HCT116 (cell line): ENCODE data around the gene TNFSF13. TPM values are rescaled to one million over a fixed set of nuclear protein-coding genes. Genes with fewer than 3 reads are reported as not detected.

Source experiments
- ATAC-seq: fragments of 200-7000 bp; cut with Tn5 transposase; 2 replicates; pipeline ENCODE4 v1.9.1; 2020; ENCODE audit warnings: mild to moderate bottlenecking, moderate library complexity
- BruUV-seq: library from RNA; stranded (reverse); fragments of 400-500 nt; replicated peaks from 2 replicates; lab custom pipeline; 2021; lab: Mats Ljungman, UMichigan
- CTCF ChIA-PET: fragments of 300-600 bp; sonication (Branson Sonifier 250); formaldehyde crosslinking; loops from one replicate; lab custom pipeline; 2021; ENCODE audit warnings: antibody characterized with exemption; lab: Charles Lee
- POLR2A ChIA-PET: fragments of 300-600, 350-600 bp; sonication (Branson Sonifier 250); formaldehyde crosslinking; loops from one replicate; lab custom pipeline; 2021; ENCODE audit warnings: antibody characterized with exemption; lab: Charles Lee
- RAD21 ChIA-PET, 2 experiments: fragments of 300-600 bp; sonication (Branson Sonifier 250); formaldehyde crosslinking; loops; one replicate each; lab custom pipeline; 2023; ENCODE audit warnings: low total read pairs in 2 of 2; ENCODE audit not compliant: uncharacterized antibody in 2 of 2, unreplicated experiment in 2 of 2, low non-redundant PET in 1 of 2; lab: Charles Lee
- DNase-seq: peaks from one replicate; pipeline ENCODE4 v3.0.0-alpha.2; 2010; ENCODE audit warnings: low read depth, low spot score
- H2AFZ ChIP-seq: fragments of 200-600 bp; shearing (Covaris generic), sonication (generic); 2 replicates; pipeline ENCODE4 v1.6.1; 2017; ENCODE audit warnings: low read depth, mixed run types, mixed read lengths, antibody characterized with exemption, low read length; ENCODE audit not compliant: poor library complexity, severe bottlenecking
- H3K27ac ChIP-seq: 2 replicates; pipeline ENCODE4 v1.5.1; 2012; ENCODE audit warnings: low read depth, low read length
- H3K27me3 ChIP-seq: fragments of 200-600 bp; sonication (generic); 2 replicates; pipeline ENCODE4 v1.6.1; 2016; ENCODE audit warnings: mixed run types, low read length, mixed read lengths; ENCODE audit not compliant: insufficient read depth
- H3K36me3 ChIP-seq, 2 experiments: fragments of 200-500 bp in 1 of 2; fragments of 200-600 bp in 1 of 2; sonication (Bioruptor generic) in 1 of 2; sonication (generic) in 1 of 2; 2 replicates each; pipeline versions ENCODE4 v1.5.1 to v1.6.1; 2014 to 2016; ENCODE audit warnings: low read length in 2 of 2, inconsistent platforms in 1 of 2, mixed read lengths in 1 of 2, mixed run types in 1 of 2; ENCODE audit not compliant: insufficient read depth in 2 of 2, control insufficient read depth in 1 of 2
- H3K4me1 ChIP-seq, 2 experiments: fragments of 200-600 bp in 1 of 2; sonication (generic) in 1 of 2; 2 replicates each; pipeline versions ENCODE4 v1.5.1 to v1.6.1; 2012 to 2017; ENCODE audit warnings: low read length in 2 of 2, inconsistent platforms in 1 of 2, mild to moderate bottlenecking in 1 of 2, mixed read lengths in 1 of 2, mixed run types in 1 of 2, moderate library complexity in 1 of 2; ENCODE audit not compliant: insufficient read depth in 2 of 2, control insufficient read depth in 1 of 2
- H3K4me2 ChIP-seq: fragments of 200-600 bp; sonication (generic); 2 replicates; pipeline ENCODE4 v1.6.1; 2017; ENCODE audit warnings: mixed run types, low read length, mixed read lengths
- H3K4me3 ChIP-seq, 2 experiments: fragments of 200-600 bp in 1 of 2; sonication (generic) in 1 of 2; replicated peaks in 1 of 2; 2 replicates each; pipeline ENCODE4 v1.5.1; 2011 to 2016; ENCODE audit warnings: low read length in 2 of 2, control low read depth in 1 of 2, low read depth in 1 of 2, mild to moderate bottlenecking in 1 of 2, mixed read lengths in 1 of 2, mixed run types in 1 of 2
- H3K79me2 ChIP-seq: fragments of 200-600 bp; sonication (generic); 2 replicates; pipeline ENCODE4 v1.6.1; 2017; ENCODE audit warnings: mild to moderate bottlenecking, mixed run types, low read length, moderate library complexity, mixed read lengths; ENCODE audit not compliant: insufficient read depth
- H3K9ac ChIP-seq: fragments of 200-600 bp; sonication (generic); 2 replicates; pipeline ENCODE4 v1.6.1; 2016; ENCODE audit warnings: low read length, mixed read lengths
- H3K9me2 ChIP-seq: fragments of 200-600 bp; sonication (generic), shearing (Covaris generic); 2 replicates; pipeline ENCODE4 v1.6.1; 2017; ENCODE audit warnings: mixed run types, mild to moderate bottlenecking, moderate library complexity; ENCODE audit not compliant: insufficient read depth
- H3K9me3 ChIP-seq, 2 experiments: fragments of 200-500 bp in 1 of 2; fragments of 200-600 bp in 1 of 2; sonication (Bioruptor generic) in 1 of 2; sonication (generic) in 1 of 2; 2 replicates each; pipeline ENCODE4 v1.6.1; 2014 to 2017; ENCODE audit warnings: low read length in 2 of 2, mixed read lengths in 2 of 2, inconsistent platforms in 1 of 2, low read depth in 1 of 2, mild to moderate bottlenecking in 1 of 2, mixed run types in 1 of 2, moderate library complexity in 1 of 2; ENCODE audit not compliant: control insufficient read depth in 1 of 2, insufficient read depth in 1 of 2
- H4K20me1 ChIP-seq: fragments of 200-600 bp; sonication (generic), shearing (Covaris generic); 2 replicates; pipeline ENCODE4 v1.6.1; 2017; ENCODE audit warnings: mixed run types, mild to moderate bottlenecking, moderate library complexity; ENCODE audit not compliant: insufficient read depth
- MAX ChIP-seq: IDR thresholded peaks from 2 replicates; pipeline ENCODE4 v1.6.1; 2012
- POLR2A ChIP-seq: IDR thresholded peaks from 2 replicates; pipeline ENCODE4 v1.7.0; 2011; ENCODE audit warnings: borderline replicate concordance; ENCODE audit not compliant: insufficient read depth, insufficient read length; ENCODE audit errors: extremely low read depth
- SIN3A ChIP-seq: IDR thresholded peaks from 2 replicates; pipeline ENCODE4 v1.6.1; 2012; ENCODE audit warnings: low read depth
- intact Hi-C: fragments of 100-400 bp; cut with micrococcal nuclease; formaldehyde crosslinking; loops from 2 replicates; pipeline ENCODE4 v1.10.0; 2022
- total RNA-seq: library from RNA; stranded (reverse); gene quantifications from one replicate; pipeline ENCODE4 v1.2.1, GENCODE V29; 2021; ENCODE audit not compliant: unreplicated experiment

TNFSF13 gene
- total RNA-seq, 1 experiment from 2014 or later = 0.71 TPM

DNA sequence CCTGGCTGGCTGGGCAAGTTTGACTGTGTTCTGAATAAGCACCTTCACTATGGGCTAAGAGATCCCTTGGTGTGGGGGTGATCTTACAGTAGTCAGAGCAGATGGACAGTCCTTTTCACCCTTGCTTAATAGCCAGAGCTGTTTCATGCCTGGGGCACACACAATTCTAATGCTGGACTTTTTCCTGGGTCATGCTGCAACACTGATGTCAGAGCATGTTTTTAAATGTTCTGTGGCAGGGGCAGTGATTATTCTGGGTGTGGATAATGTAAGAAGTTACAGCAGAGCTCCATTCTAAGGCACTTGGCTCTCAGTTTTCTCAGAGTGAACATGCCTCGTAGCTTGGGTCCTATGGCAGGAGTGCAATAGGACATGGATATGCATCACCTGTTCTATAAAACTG lies 16.9 kb downstream of the TNFSF13 start:
- H3K9me2 ChIP-seq = no peaks in the 10 kb centered on the region
- TF ChIP-seq POLR2A (no peak), SIN3A (peak; percentile 44; the same call in 1 of the 2 replicates)
- peak overlapping the region; percentile 100 for H3K9ac ChIP-seq
- H4K20me1 ChIP-seq = peaks cover 35% of the 10 kb centered on the region; the same call in 1 of the 2 replicates
- BruUV-seq = no TSS peak
- no peak for DNase-seq
- intact Hi-C loops = no loop called here
- peaks cover 8 to 79% of the 10 kb centered on the region in 2 experiments; a peak in 3 of 4 replicates for H3K4me1 ChIP-seq
- H3K27ac ChIP-seq = no peak overlapping the region
- CTCF ChIA-PET = no interaction called here
- peak overlapping the region in 1 of 2 experiments; percentile 100; a peak in 1 of 4 replicates for H3K4me3 ChIP-seq
- no peaks in the 10 kb centered on the region for H3K27me3 ChIP-seq
- peaks cover 64% of the 10 kb centered on the region for H3K79me2 ChIP-seq
- H3K9me3 ChIP-seq = no peaks in the 10 kb centered on the region
- no peak overlapping the region for H2AFZ ChIP-seq
- POLR2A ChIA-PET = no interaction called here
- ATAC-seq = no peak
- peak overlapping the region; percentile 97 for H3K4me2 ChIP-seq
- H3K36me3 ChIP-seq = peaks cover 33 to 65% of the 10 kb centered on the region in 2 experiments
- RAD21 ChIA-PET = no interaction called here

GRCh38 chr17:7575959-7576358 lies 17.4 kb downstream of the TNFSF13 start:
- no peak overlapping the region for H3K27ac ChIP-seq
- no peaks in the 10 kb centered on the region for H3K9me2 ChIP-seq
- H3K9me3 ChIP-seq = no peaks in the 10 kb centered on the region
- peaks cover 67% of the 10 kb centered on the region for H3K79me2 ChIP-seq
- no peak for TF ChIP-seq MAX
- ChIA-PET POLR2A (no interaction called here), CTCF (no interaction called here), RAD21 (no interaction called here)
- H3K27me3 ChIP-seq = no peaks in the 10 kb centered on the region
- peaks cover 7 to 78% of the 10 kb centered on the region in 2 experiments; a peak in 3 of 4 replicates for H3K4me1 ChIP-seq
- intact Hi-C loops = no loop called here
- no peak overlapping the region for H3K4me2 ChIP-seq
- H3K4me3 ChIP-seq = no peak overlapping the region
- H3K9ac ChIP-seq = peak overlapping the region; percentile 100; the same call in 1 of the 2 replicates
- BruUV-seq = no TSS peak
- peaks cover 35% of the 10 kb centered on the region; the same call in 1 of the 2 replicates for H4K20me1 ChIP-seq
- ATAC-seq (no peak), DNase-seq (no peak)
- H2AFZ ChIP-seq = no peak overlapping the region
- peaks cover 33 to 60% of the 10 kb centered on the region in 2 experiments for H3K36me3 ChIP-seq
